DMS 273 (cell line): ENCODE data around the gene KBTBD2.
"Not testable (repeated sequence)": the region's sequence is repeated elsewhere in the genome, so short reads cannot be mapped to it uniquely, and the experiment has no call there.

Experiments used
- DNase-seq: peaks from one replicate; lab custom pipeline; 2025; ENCODE audit not compliant: unreplicated experiment; lab: John Stamatoyannopoulos, UW

The KBTBD2 gene

DNA sequence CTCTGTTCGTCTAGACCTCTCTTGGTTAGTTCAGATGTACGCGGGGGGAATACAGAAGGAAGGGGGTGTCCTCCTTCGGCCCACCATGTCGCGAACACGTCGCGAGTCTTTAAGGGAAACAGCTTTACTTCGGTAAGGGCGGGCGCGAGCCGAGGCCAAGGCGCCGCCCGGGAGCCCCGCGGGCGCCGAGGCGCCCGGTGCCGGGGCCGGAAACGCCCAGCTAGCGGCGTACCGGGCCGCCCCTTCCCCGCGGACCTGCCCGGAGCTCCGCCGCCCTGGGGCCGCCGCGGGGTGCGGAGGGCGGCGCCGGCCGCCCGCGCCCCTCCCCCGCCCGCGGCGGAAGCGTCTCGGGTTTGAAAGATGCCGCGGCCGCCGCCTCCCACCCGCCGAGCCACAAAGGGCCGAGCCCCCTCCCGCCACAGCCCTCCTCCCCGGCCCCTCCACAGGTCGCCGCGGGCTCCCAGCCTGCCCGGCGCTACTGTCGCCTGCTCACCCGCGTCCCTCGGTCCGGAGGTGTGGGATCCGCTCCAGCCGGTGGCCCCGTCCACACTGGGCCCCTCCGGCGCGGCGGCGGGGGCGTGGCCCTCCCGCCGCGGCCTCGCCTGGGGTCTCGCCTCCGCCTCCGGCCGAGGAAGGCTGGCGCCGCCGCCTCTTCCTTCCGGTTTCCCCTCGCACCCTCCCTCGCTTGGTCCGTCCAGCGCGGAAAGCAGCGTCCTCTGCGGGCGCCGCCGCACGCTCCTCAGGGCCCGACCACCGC lies at the start of gene KBTBD2:
KBTBD2 (minus strand) TSS at position 718 of the 757 bp plus-strand sequence. CDS start 12,156 bp downstream, outside the sequence.
- DNase-seq: peak; percentile 98

DNA sequence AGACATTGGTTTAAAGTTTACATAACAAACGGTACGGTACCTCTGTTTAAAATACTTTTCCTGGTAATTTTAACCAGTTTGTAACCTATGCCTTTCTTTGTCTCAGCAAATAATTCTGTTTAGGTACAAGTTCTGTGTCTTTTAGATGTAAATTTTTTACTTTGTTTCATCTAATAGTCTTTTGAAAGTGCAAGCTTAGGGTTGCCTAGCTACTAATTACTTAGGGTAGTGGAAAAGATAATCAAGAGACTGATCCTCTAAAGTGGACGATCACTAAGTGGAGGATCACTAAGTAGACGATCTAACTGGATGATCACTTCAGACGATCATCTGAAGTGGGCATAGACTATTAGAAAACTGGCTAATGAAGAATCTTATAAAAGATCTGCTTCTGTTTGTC lies 49.6 kb upstream of the KBTBD2 start:
- peak; percentile 26 for DNase-seq

DNA sequence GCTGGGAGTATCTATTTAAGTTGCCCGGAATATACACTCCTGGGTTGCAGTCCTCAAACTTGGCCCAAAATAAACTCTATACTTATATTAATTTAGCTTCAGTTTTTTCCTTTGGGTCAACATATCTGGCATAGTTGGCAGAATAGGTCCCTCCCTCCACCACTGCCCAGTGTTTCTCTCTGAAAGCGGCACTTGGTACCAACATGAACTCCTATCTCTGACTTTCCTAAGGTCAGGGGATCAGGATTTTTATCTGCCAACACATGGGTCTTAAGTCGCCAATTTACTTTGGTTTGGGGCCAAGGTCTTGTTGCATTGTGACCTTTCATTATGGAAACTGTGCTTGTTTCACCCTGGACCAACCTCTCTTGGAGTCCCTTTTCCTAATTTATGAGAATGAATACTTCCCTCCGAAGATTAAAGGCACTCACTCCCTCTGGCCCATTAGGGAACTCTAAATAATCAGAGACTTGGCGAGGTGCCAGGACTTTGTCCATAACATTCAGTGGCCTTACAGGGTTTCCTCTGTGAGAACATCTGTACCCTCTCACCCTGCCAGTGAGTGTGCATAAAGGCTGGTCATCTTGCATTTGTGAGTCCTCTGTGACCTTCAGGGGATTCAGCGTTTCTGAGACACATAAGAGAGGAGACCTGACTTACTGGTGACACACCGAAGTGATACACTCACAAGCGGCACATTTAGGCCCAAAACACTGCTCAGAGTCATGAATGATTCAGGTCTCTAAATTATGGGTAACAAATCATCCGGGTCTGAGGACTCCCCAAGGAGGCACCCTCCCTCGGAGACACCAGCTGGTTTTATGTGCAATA lies 46.0 kb upstream of the KBTBD2 start:
- DNase-seq: peak; percentile 93

DNA sequence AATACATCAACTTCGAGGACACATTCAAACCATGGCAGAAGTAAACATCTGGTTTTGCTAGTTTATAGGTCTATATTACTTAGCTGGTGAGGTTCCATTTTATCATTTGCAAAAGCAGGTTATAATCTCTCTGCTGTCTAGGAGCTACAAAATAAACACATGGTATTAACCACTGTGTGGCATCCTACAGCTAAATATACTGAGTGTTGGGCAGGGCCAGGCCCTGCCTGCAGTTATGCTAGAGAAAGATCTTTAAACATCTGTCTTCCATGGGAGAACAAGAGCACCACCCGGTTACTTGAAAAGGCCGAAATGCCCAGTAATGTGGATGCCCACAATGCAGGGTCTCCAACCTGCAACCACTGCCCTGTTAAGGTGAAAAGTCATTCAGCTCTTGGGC lies 45.1 kb upstream of the KBTBD2 start:
- DNase-seq: no peak

DNA sequence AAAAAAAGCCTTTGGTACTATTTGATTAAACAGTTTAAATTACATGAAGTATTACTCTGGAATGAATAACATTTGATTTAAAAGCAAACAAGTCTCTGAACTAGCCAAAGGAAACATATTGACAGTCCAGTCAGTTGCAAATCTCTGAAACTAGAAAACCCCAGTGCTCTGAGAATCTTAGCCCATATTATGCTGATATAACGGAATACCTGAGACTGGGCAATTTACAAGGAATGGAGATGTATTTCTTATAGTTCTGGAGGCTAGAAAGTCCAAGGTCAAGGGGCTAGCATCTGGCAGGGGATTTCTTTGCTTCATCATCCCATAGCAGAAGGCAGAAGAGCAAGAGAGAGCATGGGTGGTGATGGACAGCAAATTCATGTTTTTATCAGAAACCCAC lies 44.0 kb upstream of the KBTBD2 start:
- no peak for DNase-seq

DNA sequence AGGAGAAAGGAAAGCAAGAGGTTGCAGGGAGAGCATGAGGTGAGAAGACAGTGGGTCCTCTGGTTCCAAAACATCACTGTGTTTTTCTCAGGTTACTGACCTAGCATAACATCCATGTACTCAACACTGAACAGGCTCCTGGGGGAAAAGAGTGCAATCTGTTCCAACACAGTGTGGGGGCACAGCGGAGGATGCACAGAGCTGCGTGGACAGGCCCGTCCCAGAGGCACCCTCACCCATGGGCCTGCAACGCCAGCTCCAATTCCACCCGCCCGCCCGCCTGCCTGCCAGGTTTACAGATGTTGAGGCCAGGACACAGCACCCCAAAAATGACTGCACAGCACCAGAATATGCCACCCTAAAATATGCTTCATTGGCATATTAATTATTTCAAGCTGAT lies 38.8 kb upstream of the KBTBD2 start:
- no peak for DNase-seq

DNA sequence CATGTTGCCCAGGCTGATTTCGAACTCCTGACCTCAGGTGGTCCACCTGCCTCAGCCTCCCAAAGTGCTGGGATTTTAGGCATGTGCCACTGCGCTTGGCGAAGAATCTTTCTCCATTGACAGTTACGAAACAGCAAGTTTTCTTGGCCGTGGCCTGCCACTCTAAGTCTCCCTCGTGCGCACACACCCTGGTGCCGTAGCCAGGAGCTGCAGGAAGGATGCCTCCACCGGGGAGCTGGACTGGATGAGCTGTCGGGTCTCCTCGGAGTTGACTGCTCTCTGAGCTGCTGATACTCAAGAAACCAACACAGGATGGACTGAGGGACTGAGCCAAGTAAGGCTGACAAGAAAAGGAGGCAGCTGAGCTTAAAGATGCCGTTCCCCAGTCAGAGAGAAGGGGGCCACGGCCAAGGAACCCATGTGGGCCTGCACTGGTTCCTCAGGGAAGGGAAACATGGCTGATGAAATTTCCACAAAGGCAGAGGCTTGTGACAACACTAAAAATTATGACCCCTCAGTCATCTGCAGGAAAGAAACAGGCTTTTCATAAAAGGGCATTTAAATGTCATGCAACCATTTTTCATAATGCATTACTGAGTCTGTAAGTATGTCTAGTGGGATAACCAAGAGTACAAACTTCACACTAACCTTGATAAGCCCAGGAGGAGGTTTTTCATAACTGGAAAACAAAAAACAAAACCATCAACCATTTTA lies 38.0 kb upstream of the KBTBD2 start:
- DNase-seq: no peak

DNA sequence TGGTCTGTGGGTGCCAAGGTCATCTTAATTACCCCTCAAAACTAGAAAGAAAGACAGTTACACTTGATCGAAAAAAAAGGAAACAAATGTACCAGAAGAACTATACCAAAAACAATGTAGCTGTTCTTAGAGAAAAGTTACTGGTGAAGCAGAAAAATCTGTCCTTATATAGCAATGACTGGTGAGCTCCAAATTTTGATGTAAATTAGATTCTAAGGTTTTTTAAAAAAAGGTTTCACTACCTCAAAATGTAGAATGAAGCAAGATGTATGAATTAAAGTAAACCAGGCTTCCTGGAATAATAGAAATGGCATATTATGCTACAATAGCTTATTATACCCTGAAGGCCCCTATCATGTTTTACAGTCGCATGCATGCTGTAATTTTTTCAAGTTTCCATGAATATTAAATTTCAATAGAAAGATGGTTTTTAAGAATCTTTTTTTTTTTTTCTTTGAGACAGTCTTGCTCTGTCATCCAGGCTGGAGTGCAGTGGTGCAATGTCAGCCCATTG lies 37.3 kb upstream of the KBTBD2 start:
- DNase-seq: no peak

DNA sequence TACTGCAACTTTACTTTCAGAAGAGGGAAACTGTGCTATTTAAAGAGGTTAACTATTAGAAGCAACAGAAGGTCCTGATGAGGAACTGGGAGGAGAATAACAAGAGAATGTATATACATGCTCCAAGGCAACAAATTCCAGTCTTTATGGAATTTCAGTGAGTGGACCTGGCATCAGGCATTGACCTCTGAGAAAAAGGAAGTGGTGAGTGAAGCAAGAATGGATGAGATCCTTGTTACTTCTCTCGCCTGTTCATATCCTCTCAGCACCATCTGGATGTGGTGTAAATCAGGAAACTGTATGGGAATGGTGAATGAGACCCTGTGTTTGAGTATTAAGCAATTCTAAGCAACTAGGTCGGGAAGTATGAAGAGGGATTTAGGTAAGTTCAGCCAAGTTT lies 30.3 kb upstream of the KBTBD2 start:
- DNase-seq: no peak

DNA sequence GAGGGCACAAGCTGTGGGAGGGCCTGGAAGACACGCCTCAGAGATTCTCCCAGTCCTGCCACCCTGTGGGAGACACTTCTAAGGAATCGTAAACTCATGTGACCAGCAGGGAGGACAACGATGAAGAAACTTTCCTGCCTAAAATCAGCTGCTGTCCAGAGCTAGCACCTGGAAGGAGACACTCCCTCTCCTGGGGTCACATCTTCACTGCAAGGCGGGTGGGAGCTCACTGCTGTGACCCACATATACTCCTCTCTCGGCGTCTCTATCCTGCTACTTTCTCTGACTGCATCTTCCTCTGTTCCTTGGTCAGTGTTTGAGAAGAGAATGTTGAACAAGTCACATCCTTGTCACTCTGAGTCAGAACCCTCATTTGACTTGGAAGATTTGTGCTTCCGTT lies 25.4 kb upstream of the KBTBD2 start:
- not testable (repeated sequence) for DNase-seq

DNA sequence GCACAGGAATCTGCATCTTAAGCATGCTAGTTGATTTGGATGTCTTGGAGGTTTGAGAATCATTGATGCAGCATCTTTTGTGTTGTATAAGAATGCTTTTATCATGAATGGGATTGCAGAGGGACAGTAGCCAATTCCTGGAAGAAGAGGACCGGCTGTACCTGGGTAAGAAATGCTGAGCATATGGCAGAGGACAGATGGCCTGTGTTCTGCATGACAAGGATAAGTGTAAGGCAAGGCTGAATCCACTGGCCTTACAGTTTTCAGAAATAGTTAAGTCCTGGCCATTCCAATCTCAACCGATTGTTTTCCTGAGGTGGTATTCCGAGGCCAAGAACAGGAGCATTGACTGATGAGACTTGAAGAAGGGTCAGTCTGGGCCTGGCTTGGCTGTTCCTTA lies 24.4 kb upstream of the KBTBD2 start:
- DNase-seq: peak; percentile 73

DNA sequence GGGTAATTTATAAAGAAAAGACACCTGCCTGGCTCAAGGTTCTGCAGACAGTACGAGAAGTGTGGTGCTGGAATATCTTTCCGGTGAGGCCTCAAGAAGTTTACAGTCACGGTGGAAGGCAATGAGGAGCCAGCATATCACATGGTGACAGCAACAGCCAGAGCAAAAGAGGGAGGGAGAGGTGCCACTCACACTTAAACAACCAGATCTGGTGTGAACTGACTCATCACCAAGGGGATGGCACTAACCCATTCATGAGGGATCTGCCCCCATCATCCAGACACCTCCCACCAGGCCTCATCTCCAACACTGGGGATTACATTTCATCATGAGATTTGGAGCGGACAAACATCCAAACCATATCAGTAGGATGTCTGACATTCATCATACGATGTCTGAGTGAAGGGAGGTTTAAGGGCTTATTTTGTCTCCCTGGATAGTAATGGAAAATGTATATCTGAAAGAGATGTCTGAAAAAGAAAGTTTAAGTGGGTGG lies 23.5 kb upstream of the KBTBD2 start:
- no peak for DNase-seq

DNA sequence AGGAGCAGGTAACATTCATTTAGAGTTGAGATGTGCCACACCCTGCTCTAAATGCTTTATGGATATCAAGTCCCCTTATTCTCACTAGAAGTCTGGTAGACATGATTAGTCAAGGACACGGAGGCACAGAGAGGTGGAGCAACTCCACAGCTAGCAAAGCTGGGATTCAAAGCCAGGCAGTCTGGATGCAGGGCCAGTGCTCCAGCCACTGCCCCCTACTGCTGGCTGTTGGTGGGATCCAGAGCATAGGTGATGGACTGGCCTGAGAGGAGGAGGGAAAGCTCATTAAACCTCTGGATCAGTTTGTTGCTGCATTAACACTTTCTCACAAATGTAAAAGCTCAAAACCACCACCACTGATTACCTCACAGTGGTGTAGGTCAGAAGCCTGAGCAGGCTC lies 22.6 kb upstream of the KBTBD2 start:
- no peak for DNase-seq

DNA sequence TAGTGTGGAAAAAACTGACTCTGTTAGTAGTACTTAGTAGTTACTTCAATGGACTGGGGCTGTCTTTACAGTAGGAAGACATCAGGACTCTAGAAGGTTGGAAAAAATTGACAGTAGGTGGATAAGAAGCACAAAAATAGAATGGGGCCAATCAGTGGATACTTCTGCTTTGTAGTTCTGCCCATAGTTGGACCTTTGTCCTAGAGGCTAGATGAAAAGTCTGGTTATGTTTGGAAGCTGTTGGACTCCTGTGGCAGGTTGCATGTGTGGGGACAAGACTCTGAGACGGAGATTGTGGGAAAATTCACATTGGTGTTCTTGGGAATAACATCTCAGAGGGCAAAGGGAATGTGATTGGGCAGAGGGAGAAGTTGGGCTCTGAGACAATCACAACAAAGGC lies 18.6 kb upstream of the KBTBD2 start:
- DNase-seq: no peak

DNA sequence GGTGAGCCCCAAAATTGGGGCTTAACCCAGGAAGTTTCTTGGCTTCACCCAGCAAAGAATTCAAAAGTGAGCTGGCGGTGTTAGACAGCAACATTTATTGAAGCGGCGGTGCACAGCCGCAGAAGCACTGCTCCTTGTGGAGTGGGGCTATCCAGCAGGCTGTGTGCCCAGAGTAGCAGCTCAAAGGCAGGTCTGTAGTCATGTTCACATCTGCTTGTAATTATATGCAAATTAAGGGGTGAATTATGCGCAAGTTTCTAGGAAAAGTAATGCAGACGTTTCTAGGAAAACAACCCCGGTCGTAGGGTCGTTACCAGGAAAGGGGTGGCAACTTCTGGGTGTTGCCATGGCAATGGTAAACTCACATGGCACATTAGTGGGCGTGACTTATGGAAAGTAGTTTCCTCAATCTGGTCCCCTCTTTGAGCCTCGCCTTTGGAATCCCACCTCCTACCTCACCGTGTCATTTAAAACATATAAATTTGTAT lies 13.7 kb upstream of the KBTBD2 start:
- DNase-seq: peak; percentile 98

DNA sequence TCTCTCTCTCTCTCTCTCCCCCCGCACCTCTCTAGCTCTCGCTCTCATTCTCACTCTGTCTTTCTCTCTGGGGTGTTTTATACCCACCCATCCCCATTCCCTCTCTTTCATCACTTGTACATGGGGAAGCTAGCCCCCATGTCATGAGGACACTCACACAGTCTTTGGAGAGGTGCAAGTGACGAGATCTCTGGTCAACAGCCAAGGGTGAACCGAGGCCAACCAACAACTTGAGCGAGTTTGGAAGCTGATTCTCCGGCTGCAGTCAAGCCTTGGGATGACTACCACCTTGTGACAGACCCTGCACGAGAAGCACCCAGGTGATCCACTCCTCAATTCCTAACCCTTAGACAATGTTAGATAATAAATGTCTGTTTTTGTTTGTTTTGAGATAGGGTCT lies 10.1 kb upstream of the KBTBD2 start:
- DNase-seq: no peak

DNA sequence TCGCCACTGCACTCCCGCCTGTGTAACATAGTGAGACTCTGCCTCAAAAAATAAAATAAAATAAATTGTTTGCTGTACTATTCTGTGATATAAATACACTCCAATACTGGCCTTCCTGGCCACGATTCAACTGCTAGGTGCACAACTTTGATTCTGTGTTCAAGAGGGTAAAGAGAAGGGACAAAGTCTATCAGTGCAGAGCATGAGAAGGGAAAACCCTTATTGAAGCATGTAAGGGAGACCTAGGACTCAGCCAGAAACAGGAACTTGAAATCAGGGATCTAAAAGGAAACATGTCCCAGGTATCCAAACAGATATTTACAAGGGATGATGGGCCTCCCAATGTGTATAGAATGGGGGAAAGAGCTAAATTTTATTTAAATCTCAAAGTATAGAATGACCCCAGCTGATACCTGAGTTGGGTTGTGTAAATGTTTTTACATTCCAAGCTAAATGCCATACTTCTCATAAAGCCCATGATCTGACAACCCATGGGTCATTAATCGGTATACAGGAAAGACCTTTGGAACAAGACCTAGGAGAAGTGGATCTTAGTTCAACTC lies 9.0 kb upstream of the KBTBD2 start:
- no peak for DNase-seq

DNA sequence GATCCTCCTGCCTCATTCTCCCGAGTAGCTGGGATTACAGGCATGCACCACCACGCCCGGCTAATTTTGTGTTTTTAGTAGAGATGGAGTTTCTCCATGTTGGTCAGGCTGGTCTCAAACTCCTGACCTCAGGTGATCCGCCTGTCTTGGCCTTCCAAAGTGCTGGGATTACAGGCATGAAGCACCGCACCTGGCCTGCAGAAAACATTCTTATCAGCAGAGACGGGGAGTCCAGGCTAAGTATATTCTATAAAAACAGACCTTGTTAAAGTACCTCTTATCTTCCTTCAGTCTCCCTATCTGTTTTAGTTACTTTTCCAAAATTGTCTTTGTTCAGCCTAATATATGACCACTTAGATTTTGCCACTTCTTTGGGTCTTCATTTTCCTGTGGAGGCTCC lies 5.8 kb upstream of the KBTBD2 start:
- not testable (repeated sequence) for DNase-seq

DNA sequence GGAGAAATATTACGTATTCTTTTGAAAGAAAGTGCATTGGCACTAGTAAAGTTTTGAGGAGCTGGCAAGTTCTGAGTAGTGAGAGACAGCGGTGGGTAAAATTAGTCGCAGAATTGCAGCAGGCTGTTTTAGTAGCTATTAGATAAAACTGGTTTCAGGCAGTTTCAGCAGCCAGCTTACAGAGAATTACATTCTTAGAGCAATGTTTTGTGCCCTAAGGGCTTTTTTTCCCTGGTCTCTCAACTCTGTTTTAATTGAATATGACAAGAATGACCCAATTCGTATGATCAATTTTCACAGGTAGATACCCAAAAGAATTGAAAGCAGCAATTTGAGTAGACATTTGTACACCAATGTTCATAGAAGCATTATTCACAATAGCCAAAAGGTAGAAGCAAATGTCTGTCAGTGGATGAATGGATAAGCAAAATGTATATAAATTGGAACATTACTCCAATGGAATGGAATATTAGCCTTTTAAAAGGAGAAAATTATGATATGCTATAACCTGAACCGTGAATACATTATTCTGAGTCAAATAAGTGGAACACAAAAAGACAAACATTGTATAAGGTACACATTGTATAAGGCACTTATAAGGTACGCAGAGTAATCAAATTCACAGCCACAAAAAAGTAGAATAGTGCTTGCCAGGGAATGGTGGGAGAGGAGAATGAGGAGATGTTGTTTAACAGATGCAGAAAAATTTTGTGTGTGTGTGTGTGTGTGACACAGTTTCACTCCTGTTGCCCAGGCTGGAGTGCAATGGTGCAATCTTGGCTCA lies 5.2 kb upstream of the KBTBD2 start:
- no peak for DNase-seq

DNA sequence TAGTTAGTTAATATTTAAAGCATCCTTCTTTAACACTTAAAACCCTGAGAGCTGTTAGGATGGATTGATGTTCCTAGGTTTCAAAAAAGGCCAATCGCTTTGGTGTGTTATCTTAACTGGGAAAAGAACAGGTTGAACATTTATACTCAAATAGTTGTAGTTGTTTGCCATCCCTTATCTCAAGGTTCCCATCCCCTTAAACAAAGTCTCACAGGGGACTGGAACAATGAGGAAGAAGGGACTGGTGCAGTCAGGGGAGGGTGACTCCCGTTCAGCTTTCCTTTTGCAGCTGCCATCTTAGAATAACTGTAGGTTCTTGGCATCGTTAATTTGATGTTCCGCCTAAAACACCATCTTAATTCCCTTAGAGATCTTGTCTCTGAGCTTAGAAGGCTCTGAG lies 2.6 kb upstream of the KBTBD2 start:
- DNase-seq: no peak
